Endodermal cell (in vitro differentiated cells): ENCODE data around the gene DOCK4. TPM values are rescaled to one million over a fixed set of nuclear protein-coding genes. Genes with fewer than 3 reads are reported as not detected.

ENCODE experiments used
- DNase-seq: peaks from one replicate; pipeline ENCODE4 v3.0.0-alpha.2; 2017
- H3K27ac ChIP-seq: 2 replicates; pipeline ENCODE4 v1.5.1; 2013; ENCODE audit warnings: mild to moderate bottlenecking, low read depth, low read length, moderate library complexity
- H3K27me3 ChIP-seq: 2 replicates; pipeline ENCODE4 v1.6.1; 2013; ENCODE audit warnings: mild to moderate bottlenecking, low read length, moderate library complexity; ENCODE audit not compliant: insufficient read depth, control insufficient read depth, poor library complexity, severe bottlenecking
- H3K36me3 ChIP-seq: 2 replicates; pipeline ENCODE4 v1.7.0; 2013; ENCODE audit warnings: mild to moderate bottlenecking, low read length, moderate library complexity; ENCODE audit not compliant: control insufficient read depth, insufficient read depth
- H3K4me1 ChIP-seq: one replicate; pipeline ENCODE4 v1.7.0; 2013; ENCODE audit warnings: low read length; ENCODE audit not compliant: control insufficient read depth, insufficient read depth
- H3K4me3 ChIP-seq: 2 replicates; pipeline ENCODE4 v1.5.1; 2013; ENCODE audit warnings: mild to moderate bottlenecking, low read length, moderate library complexity
- H3K9ac ChIP-seq: 2 replicates; pipeline ENCODE4 v1.6.1; 2013; ENCODE audit warnings: mild to moderate bottlenecking, low read length, moderate library complexity; ENCODE audit not compliant: poor library complexity, severe bottlenecking; ENCODE audit errors: extremely low read depth
- H3K9me3 ChIP-seq: 2 replicates; pipeline ENCODE4 v1.6.1; 2013; ENCODE audit warnings: mild to moderate bottlenecking, low read length, moderate library complexity; ENCODE audit not compliant: control insufficient read depth
- H3K27ac Mint-ChIP-seq: 2 replicates; pipeline ENCODE4 v1.8.0; 2020; ENCODE audit warnings: mixed read lengths
- H3K27me3 Mint-ChIP-seq: 2 replicates; pipeline ENCODE4 v1.8.0; 2021; ENCODE audit warnings: mild to moderate bottlenecking, mixed read lengths; ENCODE audit not compliant: insufficient read depth
- H3K36me3 Mint-ChIP-seq: 2 replicates; pipeline ENCODE4 v1.8.0; 2020; ENCODE audit warnings: low read depth, mixed read lengths
- H3K4me1 Mint-ChIP-seq: 2 replicates; pipeline ENCODE4 v1.8.0; 2020; ENCODE audit warnings: mixed read lengths
- H3K4me3 Mint-ChIP-seq: 2 replicates; pipeline ENCODE4 v1.8.0; 2020; ENCODE audit warnings: mild to moderate bottlenecking, moderate library complexity, mixed read lengths
- H3K9me3 Mint-ChIP-seq: 2 replicates; pipeline ENCODE4 v1.8.0; 2020; ENCODE audit warnings: mild to moderate bottlenecking, mixed read lengths
- WGBS, 2 experiments: methylation state at CpG; one replicate each; pipeline versions ENCODE4 v1.1.5 to v1.1.7; 2013; ENCODE audit warnings: missing lambda C conversion rate in 2 of 2, mixed read lengths in 1 of 2; ENCODE audit not compliant: insufficient coverage in 1 of 2, insufficient read length in 1 of 2; 5-methylcytosine and 5-hydroxymethylcytosine counted together
- total RNA-seq, 2 donors: library from RNA; stranded (reverse); fragmentation: NEBNext Ultra II Directional in 1 of 2; extraction: Animal tissue kit (Norgen Biotek cat#: 25700) in 1 of 2; gene quantifications; 2 replicates in 1 of 2; 3 replicates in 1 of 2; pipeline ENCODE4 v1.2.1, GENCODE V29; 2021
- TF ChIP-seq, protein P1 (sequence below): fragments of 200-600 bp; sonication (generic); conservative IDR thresholded peaks from 2 replicates; pipeline ENCODE4 v1.5.0; 2021; ENCODE audit warnings: antibody characterized with exemption, mild to moderate bottlenecking

The DOCK4 gene
- total RNA-seq, 2 donors from 2014 or later = 11.2 to 15.3 TPM

DNA sequence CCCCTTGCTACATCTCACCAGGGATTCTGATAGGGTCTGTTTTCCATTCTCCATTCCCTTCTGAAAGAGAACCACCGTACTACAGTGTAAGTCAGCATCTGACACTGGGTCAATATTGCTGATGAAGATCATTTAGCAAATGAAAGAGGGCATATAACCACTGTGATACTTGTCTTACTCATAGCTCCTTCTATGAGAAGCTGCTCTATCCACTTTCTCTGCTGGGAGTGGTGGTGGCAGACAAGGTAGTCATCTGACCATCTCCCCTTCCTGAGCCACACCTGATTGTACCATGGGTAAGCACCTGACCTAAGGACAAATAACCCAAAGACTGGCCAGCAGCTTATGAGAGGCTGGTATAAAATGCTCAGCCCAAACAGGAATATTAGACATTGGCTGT is 220.4 kb downstream of the DOCK4 start:
- Histone ChIP-seq H3K9me3 (no peaks in the 10 kb centered on the region), H3K27me3 (no peaks in the 10 kb centered on the region), H3K4me1 (no peaks in the 10 kb centered on the region), H3K4me3 (no peak overlapping the region), H3K27ac (no peak overlapping the region), H3K36me3 (no peaks in the 10 kb centered on the region), H3K9ac (no peak overlapping the region)
- Mint-ChIP-seq H3K27ac (no peak overlapping the region), H3K9me3 (no peaks in the 10 kb centered on the region), H3K36me3 (no peaks in the 10 kb centered on the region), H3K27me3 (no peaks in the 10 kb centered on the region), H3K4me1 (peaks cover 11% of the 10 kb centered on the region), H3K4me3 (no peak overlapping the region)
- WGBS, 2 experiments = 88 to 100% methylated on average over 1 of the region's 1 CpG
- TF ChIP-seq, protein P1, sequence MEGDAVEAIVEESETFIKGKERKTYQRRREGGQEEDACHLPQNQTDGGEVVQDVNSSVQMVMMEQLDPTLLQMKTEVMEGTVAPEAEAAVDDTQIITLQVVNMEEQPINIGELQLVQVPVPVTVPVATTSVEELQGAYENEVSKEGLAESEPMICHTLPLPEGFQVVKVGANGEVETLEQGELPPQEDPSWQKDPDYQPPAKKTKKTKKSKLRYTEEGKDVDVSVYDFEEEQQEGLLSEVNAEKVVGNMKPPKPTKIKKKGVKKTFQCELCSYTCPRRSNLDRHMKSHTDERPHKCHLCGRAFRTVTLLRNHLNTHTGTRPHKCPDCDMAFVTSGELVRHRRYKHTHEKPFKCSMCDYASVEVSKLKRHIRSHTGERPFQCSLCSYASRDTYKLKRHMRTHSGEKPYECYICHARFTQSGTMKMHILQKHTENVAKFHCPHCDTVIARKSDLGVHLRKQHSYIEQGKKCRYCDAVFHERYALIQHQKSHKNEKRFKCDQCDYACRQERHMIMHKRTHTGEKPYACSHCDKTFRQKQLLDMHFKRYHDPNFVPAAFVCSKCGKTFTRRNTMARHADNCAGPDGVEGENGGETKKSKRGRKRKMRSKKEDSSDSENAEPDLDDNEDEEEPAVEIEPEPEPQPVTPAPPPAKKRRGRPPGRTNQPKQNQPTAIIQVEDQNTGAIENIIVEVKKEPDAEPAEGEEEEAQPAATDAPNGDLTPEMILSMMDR = no peak
- DNase-seq = no peak

DNA sequence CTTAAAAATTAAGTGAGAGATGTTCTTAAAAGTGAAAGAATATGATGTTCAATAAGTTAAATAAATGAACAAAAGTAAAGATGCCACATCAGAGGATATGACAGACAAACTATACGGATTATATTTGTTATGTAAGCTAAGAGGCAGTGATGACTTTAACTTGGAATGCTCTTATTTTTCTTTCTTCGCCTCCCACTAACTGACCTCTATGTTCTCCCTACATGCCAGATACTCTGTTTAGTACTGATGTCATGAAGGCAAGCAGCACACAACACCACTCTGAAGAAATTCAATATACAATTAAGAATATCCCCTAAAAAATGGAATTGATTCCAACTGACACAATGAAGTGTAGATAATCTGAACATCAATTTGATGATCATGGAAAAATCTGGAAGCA is 223.4 kb downstream of the DOCK4 start:
- Histone ChIP-seq H3K9ac (no peak overlapping the region), H3K27ac (no peak overlapping the region), H3K9me3 (no peaks in the 10 kb centered on the region), H3K4me1 (no peaks in the 10 kb centered on the region), H3K27me3 (no peaks in the 10 kb centered on the region), H3K36me3 (no peaks in the 10 kb centered on the region), H3K4me3 (no peak overlapping the region)
- Mint-ChIP-seq H3K4me3 (no peak overlapping the region), H3K4me1 (peaks cover 9% of the 10 kb centered on the region), H3K27me3 (no peaks in the 10 kb centered on the region), H3K27ac (no peak overlapping the region), H3K9me3 (no peaks in the 10 kb centered on the region), H3K36me3 (peaks cover 2% of the 10 kb centered on the region)
- TF ChIP-seq, protein P1 = no peak
- DNase-seq = no peak
- 90 to 100% methylated on average over 1 to 2 of the region's 2 CpGs for WGBS, 2 experiments

DNA sequence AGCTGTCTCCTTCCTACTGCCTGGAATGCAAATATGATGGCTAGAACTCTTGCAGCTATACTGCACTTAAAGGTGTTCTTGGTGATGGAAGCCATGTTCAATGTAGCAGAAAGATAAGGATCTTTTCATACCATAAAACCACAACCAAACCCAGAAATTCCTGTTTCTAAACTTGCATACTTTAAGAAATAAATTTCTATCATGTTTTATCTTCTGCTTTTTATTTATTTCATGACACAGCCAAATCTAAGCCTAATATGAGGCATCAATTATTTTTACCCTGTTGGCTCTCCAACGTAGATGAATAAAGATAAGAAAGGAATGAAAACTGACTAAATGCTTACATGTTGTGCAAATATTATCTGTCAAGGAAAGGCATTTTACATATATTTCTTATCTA is 224.1 kb downstream of the DOCK4 start:
- no peak overlapping the region for H3K4me3 Mint-ChIP-seq
- H3K27me3 Mint-ChIP-seq = no peaks in the 10 kb centered on the region
- Histone ChIP-seq H3K36me3 (no peaks in the 10 kb centered on the region), H3K4me1 (no peaks in the 10 kb centered on the region), H3K9me3 (no peaks in the 10 kb centered on the region), H3K27me3 (no peaks in the 10 kb centered on the region), H3K27ac (no peak overlapping the region), H3K4me3 (no peak overlapping the region), H3K9ac (no peak overlapping the region)
- H3K36me3 Mint-ChIP-seq = peaks cover 3% of the 10 kb centered on the region
- no peaks in the 10 kb centered on the region for H3K9me3 Mint-ChIP-seq
- TF ChIP-seq, protein P1 = no peak
- no peak overlapping the region for H3K27ac Mint-ChIP-seq
- H3K4me1 Mint-ChIP-seq = peaks cover 3% of the 10 kb centered on the region
- 100% methylated on average over 1 of the region's 1 CpG; no CpG with 5 or more reads in 1 of the 2 experiments for WGBS, 2 experiments
- no peak for DNase-seq
